HG03520 (cell line): ENCODE data around the gene TOR3A.

ENCODE experiments used
- ATAC-seq: cut with Tn5 transposase; IDR thresholded peaks from one replicate; pipeline ENCODE4 v1.9.1; 2021; ENCODE audit warnings: mild to moderate bottlenecking, moderate library complexity; ENCODE audit not compliant: unreplicated experiment

The TOR3A gene

DNA sequence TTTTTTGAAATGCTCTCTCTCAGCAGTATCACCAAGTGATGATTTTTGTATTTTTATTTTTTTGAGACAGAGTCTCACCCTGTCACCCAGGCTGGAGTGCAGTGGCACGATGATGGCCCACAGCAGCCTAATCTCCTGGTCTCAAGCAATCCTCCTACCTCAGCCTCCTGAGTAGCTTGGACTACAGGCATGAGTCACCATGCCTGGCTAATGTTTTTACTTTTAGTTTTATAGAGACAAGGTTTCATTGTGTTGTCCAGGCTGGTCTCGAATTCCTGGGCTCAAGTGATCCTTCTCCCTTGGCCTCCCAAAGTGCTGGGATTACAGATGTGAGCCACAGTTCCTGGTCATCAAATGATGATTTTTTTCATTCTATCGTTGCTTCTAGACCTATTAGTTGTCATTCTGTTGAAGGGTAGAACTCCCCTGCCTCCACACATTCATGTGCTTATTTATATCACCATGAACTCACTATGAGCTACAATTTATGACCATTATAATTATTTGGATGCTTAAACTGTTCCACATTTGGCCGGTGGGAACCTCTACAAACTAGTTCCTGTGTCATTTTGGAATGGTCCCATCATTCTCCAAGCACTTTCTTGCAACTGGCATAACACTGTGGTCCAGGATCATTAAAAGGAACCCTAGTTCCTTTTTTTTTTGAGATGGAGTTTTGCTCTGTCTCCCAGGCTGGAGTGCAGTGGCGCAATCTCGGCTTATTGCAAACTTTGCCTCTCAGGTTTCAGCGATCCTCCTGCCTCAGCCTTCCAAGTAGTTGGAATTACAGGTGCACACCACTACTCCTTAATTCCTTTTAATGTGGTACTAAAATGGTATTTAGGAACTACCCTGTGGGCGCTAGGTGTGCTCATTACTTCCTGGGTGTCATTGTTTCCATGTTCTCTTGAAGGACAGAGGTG, 20.2 kb upstream of the TOR3A start:
- ATAC-seq, result no peak

DNA sequence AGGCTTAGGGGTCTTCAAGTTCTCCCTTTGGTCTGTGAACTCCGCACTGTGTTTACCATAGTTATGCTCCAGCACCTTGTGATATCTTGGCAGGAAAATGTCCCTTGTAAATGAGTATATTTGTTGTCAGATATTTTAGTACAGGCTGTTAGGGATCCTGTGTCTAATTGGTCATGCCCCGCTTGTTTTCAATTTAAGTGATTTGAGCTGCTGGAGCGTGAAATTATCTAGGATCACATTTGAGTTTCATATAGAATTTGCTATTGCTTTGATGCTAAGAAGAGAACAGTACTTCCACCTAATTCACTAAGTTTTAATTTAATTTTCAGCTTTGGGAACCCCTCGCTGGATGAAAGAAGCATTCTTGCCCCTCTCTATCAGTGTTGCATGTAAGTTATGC, 15.4 kb upstream of the TOR3A start:
- no peak for ATAC-seq

GRCh38 chr1:179077396-179077795, 4.5 kb upstream of the TOR3A start:
- no peak for ATAC-seq

DNA sequence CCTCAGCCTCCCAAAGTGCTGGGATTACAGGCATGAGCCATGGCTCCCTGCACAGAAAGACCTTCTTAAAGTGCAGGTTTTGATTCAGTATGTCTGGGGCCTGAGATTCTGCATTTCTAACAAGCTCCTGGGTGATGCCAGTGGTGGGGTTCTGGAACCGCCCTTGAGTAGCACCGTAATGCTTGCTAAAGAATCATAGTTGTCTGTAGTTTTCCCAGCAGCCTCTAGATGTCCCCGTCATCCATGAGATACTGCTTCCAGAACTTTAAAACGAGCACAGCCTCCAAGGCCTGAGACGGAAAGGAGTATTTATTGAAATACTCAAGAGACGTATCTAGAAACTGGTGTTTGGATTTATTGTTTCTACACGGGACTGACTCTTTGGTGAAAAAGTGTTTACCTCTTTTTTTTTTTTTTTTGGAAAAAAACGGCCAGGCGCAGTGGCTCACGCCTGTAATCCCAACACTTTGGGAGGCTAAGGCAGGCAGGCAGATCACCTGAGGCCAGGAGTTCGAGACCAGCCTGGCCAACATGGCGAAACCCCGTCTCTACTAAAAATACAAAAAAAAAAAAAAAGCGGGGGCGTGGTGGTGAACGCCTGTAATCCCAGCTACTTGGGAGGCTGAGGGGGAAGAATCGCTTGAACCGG, 2.6 kb upstream of the TOR3A start:
- ATAC-seq, result peak; percentile 18

DNA sequence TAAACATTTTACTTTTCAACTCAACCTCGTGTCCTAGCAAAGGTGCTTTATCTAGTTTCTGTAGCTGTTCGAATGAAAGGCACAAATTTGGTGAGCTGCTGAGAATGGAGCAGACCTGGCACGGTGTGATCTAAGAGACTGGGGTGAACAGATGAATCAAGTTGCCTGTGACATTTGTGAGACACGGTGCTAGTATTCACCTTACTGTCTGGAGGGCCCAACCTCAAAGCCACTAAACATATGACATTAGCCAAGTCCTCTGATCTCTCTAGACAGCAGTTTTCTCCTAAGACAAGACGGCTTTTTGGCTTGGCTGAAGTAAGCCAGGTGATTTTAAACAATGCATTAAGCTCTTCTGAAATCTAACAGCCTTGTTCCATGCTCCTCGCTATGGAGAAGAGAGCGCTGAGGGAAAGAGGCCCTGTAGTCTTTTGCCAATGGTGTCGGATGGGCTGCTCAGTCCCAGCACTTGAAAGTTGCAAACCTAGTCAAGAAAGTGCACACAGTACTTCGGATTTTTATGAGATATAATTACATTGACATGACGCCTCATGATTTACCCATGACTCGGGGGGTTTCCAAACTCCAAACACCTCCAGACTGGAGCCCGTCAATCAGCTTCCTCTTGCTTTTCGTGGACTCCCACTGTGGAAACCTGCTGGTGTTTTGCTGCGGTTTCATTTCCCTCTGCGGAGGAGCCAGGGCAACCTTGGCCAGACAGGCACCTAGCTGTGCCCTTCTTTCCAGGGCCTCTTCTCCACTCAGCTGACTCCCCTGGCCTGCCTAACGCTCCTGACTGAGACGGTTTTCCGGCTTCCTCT, 794 bp upstream of the TOR3A start:
- ATAC-seq, result peak; percentile 6

- ATAC-seq, result peak; percentile 8
Measured at GRCh38 chr1:179082333-179082998, 596 bp downstream of the TOR3A start.

GRCh38 chr1:179082999-179083335, 1.1 kb downstream of the TOR3A start:
- no peak for ATAC-seq

DNA sequence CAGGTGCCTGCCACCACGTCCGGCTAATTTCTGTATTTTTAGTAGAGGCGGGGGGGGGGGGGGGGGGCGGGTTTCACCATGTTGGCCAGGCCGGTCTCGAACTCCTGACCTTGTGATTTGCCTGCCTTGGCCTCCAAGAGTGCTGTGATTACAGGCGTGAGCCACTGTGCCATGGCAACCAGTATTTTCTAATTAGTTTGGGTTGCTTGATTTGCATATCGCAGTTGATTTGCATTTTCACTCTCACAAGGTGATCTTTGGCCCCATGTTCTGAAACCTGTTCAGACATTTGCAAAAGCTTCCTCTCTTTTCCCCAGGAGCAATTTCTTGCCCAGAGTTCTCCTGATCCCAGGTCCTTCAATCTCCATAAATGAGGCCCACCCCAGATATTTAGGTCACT, 1.7 kb downstream of the TOR3A start:
- peak; percentile 16 for ATAC-seq

DNA sequence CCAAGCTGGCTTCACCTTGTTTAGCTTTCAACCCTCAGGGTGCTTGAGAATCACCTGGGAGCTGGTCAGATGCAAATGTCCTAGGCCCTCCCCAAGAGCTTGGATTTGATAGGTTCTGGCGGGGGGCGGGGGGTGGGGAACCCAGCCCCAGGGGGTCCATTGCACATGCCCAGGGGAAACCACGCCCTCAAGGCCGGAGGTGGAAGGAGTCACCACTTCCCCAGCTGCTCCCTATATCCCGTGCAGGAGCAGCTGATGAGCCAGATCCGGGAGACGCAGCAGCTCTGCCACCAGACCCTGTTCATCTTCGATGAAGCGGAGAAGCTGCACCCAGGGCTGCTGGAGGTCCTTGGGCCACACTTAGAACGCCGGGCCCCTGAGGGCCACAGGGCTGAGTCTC, 5.8 kb downstream of the TOR3A start:
- ATAC-seq, result no peak

DNA sequence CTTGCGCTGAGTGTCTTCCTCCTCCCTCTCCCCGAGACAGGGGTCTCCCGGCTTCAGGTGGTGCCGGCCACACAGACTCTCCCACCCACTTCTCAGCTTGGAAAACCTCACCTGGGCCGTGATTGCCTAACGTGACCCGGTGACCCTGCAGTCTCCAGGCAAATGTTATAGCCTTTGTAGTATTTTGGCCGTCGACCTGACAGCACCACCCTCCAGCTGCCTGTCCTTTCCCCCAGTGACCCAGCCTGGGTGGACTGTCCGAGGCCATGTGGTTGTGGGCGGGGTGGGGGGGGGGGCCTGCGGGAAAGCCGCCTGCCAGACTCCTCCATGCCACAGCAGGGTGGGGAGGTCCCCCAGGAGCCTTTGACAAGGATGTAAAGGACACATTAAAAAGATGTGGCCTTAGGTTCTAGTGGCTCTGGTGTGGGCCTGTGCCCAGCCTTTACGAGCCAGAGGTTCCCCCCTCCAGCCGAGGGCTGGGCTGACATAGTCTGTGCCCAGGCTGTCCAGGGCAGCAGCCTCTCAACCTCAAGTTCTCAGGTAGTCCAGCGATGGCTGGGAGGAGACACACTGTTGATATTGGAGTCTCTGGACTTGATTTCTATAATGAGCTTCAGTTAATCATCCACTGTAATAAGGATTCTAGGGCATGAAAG, 8.1 kb downstream of the TOR3A start:
- no peak for ATAC-seq

DNA sequence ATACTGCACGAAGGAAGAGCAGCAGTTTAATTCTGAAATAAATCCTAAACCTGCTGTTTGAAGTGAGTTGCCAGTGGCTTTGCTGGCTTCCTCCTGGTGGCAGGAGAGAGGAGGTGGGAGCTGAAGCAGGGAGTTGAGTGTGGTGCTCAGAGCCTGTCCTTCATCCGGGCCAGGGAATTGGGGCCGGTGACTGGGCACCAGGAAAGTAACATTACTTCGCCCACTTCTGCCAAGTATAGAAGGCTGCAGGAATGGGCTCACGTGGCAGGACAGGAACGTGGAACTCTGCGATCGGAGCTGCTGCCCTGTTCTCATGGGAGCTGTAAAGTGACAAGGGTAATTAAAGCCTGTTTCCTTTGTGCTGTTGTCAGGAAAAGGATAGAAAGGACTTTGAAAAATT, 8.7 kb downstream of the TOR3A start:
- no peak for ATAC-seq

DNA sequence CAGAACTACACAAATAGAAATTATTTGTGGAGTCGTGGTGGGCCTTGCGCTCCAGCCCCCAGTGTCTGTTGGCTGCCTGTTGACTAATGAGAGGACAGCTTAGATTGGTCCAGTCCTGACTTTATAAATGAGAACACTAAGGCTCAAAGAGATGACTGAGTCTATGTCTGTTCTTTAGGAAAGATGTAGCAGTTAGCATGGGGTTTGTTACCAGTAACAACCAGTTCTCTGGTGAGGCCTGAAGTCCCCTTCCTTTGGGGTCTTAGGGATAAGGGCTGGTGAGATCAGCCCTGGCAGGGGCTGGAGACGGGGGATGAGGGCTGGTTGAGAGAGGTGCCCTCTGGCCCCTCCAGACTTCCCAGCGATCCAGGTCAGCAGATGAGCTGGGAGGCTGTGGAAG, 9.1 kb downstream of the TOR3A start:
- ATAC-seq, result no peak

DNA sequence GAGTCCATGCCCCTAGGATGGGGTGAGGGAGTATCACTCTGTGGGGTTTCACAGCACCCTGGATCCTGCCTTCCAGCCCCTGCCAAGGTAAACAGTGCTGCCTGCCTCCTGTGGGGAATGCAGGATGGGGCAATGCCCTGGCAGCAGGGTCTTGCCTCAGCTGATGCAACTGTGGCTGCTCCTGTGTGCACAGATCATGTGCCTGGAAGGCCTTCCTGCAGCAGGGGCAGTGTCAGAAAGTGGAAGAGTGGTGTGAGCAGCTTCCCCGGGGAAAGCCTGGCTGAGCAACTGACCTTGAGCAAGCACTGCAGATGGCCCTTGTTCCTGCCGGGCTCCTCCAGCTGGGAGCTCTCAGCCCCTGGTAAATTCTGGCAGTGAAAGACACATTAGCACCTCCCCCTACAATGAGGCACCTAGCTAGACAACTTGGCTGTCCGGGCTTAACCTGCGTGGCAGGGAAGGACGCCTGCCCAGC, 9.9 kb downstream of the TOR3A start:
- no peak for ATAC-seq

DNA sequence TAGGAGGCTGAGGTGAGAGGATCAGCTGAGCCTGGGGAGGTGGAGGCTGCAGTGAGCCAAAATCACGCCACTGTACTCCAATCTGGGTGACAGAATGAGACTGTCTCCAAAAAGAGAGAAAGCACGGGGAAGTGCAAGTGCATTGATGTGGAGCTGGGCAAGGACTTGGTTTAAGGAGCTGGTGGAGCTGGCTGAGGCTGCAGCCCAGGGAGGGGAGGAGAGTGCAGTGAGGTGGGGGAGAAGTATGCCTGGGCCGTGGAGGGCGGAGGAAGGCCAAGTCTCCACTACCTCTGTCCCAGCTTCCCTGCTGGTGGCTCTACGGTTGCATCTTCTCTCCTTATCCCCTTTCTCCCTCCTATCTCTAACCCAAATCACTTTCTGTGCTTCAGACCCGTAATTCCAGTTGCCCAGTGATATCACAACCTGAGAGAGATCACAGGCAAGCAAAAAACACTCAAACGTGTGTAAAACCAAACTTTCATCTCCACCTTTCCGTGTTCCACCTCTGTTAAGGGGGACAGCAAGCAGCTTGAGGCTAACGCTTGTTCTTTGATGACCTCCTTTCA, 11.1 kb downstream of the TOR3A start:
- ATAC-seq, result no peak

GRCh38 chr1:179094818-179095217, 12.9 kb downstream of the TOR3A start:
- no peak for ATAC-seq

- no peak for ATAC-seq
Measured at GRCh38 chr1:179095377-179095776, 13.5 kb downstream of the TOR3A start.

DNA sequence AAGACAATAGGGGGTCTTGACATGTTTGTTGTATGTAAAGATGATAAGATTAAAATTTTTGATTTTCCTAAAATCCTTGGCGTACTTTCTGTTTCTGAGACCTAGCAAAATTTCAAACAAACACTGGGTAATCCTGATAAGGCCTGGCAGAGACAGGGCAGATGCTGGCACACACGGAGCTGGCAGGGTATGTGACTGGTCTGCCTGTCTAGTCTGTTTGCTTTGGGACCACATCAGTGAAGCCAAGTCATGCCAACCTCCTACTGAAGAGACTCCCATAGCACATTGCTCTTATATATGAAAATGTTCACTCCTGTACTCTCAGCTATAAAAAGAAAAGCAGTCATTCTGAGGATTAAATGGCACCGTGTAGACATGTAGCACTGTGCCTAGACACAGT, 14.1 kb downstream of the TOR3A start:
- ATAC-seq, result no peak

DNA sequence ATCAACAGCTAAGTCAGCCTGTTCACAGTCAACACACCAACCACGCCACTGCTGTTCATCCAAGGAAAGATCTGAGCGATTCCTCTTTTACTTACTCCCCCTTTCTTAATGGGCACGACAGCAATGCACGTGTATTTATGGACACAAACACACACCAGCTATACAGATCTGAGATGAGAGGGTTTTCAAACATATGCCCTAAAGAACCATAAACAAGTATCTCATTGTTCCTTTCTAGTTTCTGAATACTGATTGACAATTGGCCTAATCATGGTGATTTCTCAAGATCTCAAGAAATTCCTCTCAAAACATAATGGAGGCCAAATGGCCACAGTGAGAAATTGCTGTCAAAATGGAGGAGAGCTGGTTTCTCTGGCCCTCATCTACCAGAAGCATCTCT, 18.0 kb downstream of the TOR3A start:
- no peak for ATAC-seq

DNA sequence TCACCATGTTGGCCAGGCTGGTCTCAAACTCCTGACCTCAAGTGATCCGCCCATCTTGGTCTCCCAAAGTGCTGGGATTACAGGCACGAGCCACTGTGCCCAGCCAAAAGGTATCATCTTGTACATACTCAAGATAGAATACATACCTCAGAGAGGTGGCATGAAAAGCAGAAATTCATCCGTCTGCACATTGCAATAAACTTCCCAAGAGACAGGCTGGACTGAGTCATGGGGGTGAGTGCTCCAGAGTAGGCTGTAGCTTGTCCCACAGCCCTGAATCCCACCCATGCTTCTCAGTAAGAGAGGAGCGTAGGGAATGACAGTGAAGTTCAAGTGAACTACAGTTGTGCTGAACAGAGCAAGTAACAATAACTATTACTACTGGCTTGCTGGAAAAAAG, 19.7 kb downstream of the TOR3A start:
- no peak for ATAC-seq

DNA sequence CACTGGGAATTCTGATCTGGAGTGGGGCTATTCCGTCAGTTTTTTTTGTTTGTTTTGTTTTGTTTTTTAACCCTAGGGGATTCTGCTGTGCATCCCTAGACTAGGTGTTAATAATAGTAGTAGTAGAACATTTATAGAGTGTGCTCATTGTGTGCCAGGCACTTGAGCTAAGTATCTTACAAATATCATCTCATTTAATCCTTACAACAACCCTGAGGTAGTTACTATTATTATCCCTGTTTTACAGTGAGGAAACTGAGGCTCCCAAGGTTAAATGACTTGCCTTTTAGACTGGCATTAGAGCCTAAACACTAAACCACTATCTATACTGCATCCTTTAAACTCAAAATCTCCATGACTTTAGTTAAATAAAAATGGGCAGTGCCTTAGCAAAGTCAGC, 22.1 kb downstream of the TOR3A start:
- ATAC-seq, result no peak
